AG04449 (cell line): ENCODE results near the gene RARB.

Experiments
- CTCF ChIA-PET: fragments of 350-600 bp; formaldehyde crosslinking; extraction: SDS; loops from one replicate; lab custom pipeline; 2021; ENCODE audit warnings: antibody characterized with exemption; lab: Yijun Ruan, JAX
- POLR2A ChIA-PET: fragments of 400-600, 350-600 bp; formaldehyde crosslinking; extraction: SDS; loops from one replicate; lab custom pipeline; 2020; ENCODE audit warnings: antibody characterized with exemption, inconsistent platforms; lab: Yijun Ruan, JAX
- DNase-seq: peaks from one replicate; pipeline ENCODE4 v3.0.0-alpha.2; 2010; ENCODE audit warnings: low read depth, low spot score
- H3K4me3 ChIP-seq: 2 replicates; pipeline ENCODE4 v1.5.1; 2011; ENCODE audit warnings: low read depth, mild to moderate bottlenecking, control low read depth, low read length
- CTCF ChIP-seq: IDR thresholded peaks from one replicate; pipeline ENCODE4 v1.5.1; 2011; ENCODE audit warnings: mild to moderate bottlenecking, moderate library complexity, low read length, control low read depth, inconsistent platforms; ENCODE audit not compliant: insufficient read depth; ENCODE audit errors: missing control alignments

Gene RARB

DNA sequence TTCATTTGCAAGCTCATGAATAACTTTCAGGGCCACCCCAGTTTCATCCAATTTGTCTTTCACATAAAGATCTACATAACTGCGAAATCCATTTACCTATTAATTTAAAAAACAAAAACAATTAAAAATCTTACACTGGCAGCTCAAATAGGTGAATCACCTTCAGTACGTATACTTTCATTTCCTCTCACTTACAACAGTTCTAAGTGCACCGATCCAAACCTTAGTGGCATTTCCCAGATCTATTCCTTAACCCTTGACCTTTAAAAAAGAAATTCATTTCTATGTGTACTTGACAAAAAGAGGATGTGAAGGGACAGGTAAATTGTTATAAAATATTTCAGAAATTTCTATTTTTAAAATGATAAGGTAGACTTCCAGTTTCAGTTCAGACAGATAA lies 205.9 kb downstream of the RARB start:
- no peak for DNase-seq
- TF ChIP-seq CTCF = no peak
- POLR2A ChIA-PET = no interaction called here
- H3K4me3 ChIP-seq = no peak overlapping the region
- CTCF ChIA-PET = interaction anchor here (1.6 to 4.6 kb wide), 2 partner anchors 15 to 223 kb away, joined by 4 to 36 read pairs; no protein-coding TSS in a partner anchor

- no peak overlapping the region for H3K4me3 ChIP-seq
- CTCF ChIA-PET = interaction anchor here (4.6 kb wide), 1 partner anchor 14 kb away, joined by 36 read pairs; no protein-coding TSS in a partner anchor
- POLR2A ChIA-PET = no interaction called here
- no peak for TF ChIP-seq CTCF
- no peak for DNase-seq
Observed at GRCh38 chr3:25635038-25635437, 207.0 kb downstream of the RARB start.
